NCI-H1930 (cell line): ENCODE measurements around the gene VPREB1.
"Not testable (repeated sequence)": the region's sequence is repeated elsewhere in the genome, so short reads cannot be mapped to it uniquely, and the experiment has no call there.

Source experiments
- DNase-seq, 2 experiments: peaks; one replicate each; lab custom pipeline; 2025; lab: John Stamatoyannopoulos, UW

Gene VPREB1

GRCh38 chr22:22246706-22247105 lies 2.1 kb downstream of the VPREB1 start:
- no peak for DNase-seq

GRCh38 chr22:22248878-22249277 lies 4.3 kb downstream of the VPREB1 start:
- DNase-seq: no peak

- not testable (repeated sequence) for DNase-seq
Observed at GRCh38 chr22:22250651-22251050, 6.1 kb downstream of the VPREB1 start.

- DNase-seq: not testable (repeated sequence)
Observed at GRCh38 chr22:22256133-22256532, 11.5 kb downstream of the VPREB1 start.

GRCh38 chr22:22258597-22259415 lies 14.2 kb downstream of the VPREB1 start:
- DNase-seq: not testable (repeated sequence)

- not testable (repeated sequence) for DNase-seq
Observed at GRCh38 chr22:22260169-22260568, 15.6 kb downstream of the VPREB1 start.

GRCh38 chr22:22260586-22260985 lies 16.0 kb downstream of the VPREB1 start:
- not testable (repeated sequence) for DNase-seq

GRCh38 chr22:22262332-22263074 lies 17.9 kb downstream of the VPREB1 start:
- not testable (repeated sequence) for DNase-seq

GRCh38 chr22:22263823-22264222 lies 19.2 kb downstream of the VPREB1 start:
- DNase-seq: not testable (repeated sequence)

- DNase-seq: not testable (repeated sequence)
Observed at GRCh38 chr22:22270036-22270676, 25.6 kb downstream of the VPREB1 start.

- not testable (repeated sequence) for DNase-seq
Observed at GRCh38 chr22:22277423-22277822, 32.8 kb downstream of the VPREB1 start.

- not testable (repeated sequence) for DNase-seq
Observed at GRCh38 chr22:22284962-22285756, 40.6 kb downstream of the VPREB1 start.

GRCh38 chr22:22286390-22287105 lies 42.0 kb downstream of the VPREB1 start:
- not testable (repeated sequence) for DNase-seq

GRCh38 chr22:22287106-22287626 lies 42.6 kb downstream of the VPREB1 start:
- DNase-seq: not testable (repeated sequence)

GRCh38 chr22:22289666-22290065 lies 45.1 kb downstream of the VPREB1 start:
- DNase-seq: not testable (repeated sequence)

- DNase-seq: not testable (repeated sequence)
Observed at GRCh38 chr22:22291129-22291806, 46.7 kb downstream of the VPREB1 start.

- DNase-seq: not testable (repeated sequence)
Observed at GRCh38 chr22:22292656-22293055, 48.1 kb downstream of the VPREB1 start.

GRCh38 chr22:22293436-22293835 lies 48.9 kb downstream of the VPREB1 start:
- not testable (repeated sequence) for DNase-seq

- not testable (repeated sequence) for DNase-seq
Observed at GRCh38 chr22:22294641-22295040, 50.1 kb downstream of the VPREB1 start.
